ENCODE measurements around the gene TAS1R3. TPM values are rescaled to one million over a fixed set of nuclear protein-coding genes. Genes with fewer than 3 reads are reported as not detected.

TAS1R3 gene
- total RNA-seq, 4 donors from 2014 or later: 0.38 to 1.4 (median 0.79) TPM

Small RNAs within 50 kb of the gene (microRNA-seq; reads per million reads assigned to microRNA genes)
- gene MIR6726 (ENCODE audit: borderline number of aligned reads in 1 of 2, borderline replicate concordance in 2 of 2) (1.7 to 2.7 reads per million in 2 donors), gene MIR6727 (ENCODE audit: borderline number of aligned reads in 1 of 2, borderline replicate concordance in 2 of 2) (0 reads per million in 2 donors), gene MIR6808 (ENCODE audit: borderline number of aligned reads in 1 of 2, borderline replicate concordance in 2 of 2) (0 to 1.1 reads per million in 2 donors)

Other genes starting within 250 kb of the TAS1R3 start
- gene C1orf159, start 215.2 kb upstream of the TAS1R3 start, total RNA-seq: 10 to 100 TPM; 16.1 to 36.0 (median 21.5) TPM
- gene TTLL10, start 157.4 kb upstream of the TAS1R3 start, total RNA-seq: not detected
- gene TNFRSF18, start 124.7 kb upstream of the TAS1R3 start, total RNA-seq: 10 to 100 TPM; 19.8 to 36.8 (median 25.8) TPM
- 1 to 10 TPM in 1 of 4 donors, under 1 TPM in 1, not detected in 2; 0.69 to 1.4 TPM for gene TNFRSF4, start 117.1 kb upstream of the TAS1R3 start, total RNA-seq
- 100 to 1,000 TPM in 2 of 4 donors, 10 to 100 TPM in 2; 81.7 to 121 (median 104) TPM for gene SDF4, start 99.3 kb upstream of the TAS1R3 start, total RNA-seq
- 10 to 100 TPM; 12.8 to 26.1 (median 18.9) TPM for gene B3GALT6, start 99.0 kb upstream of the TAS1R3 start, total RNA-seq
- 1 to 10 TPM in 2 of 4 donors, under 1 TPM in 1, not detected in 1; 0.46 to 9.8 (median 5.9) TPM for gene C1QTNF12, start 84.6 kb upstream of the TAS1R3 start, total RNA-seq
- 10 to 100 TPM; 49.0 to 72.8 (median 54.0) TPM for gene UBE2J2, start 57.4 kb upstream of the TAS1R3 start, total RNA-seq
- 1 to 10 TPM in 2 of 4 donors, under 1 TPM in 2; 0.84 to 5.3 (median 1.4) TPM for gene SCNN1D, start 50.8 kb upstream of the TAS1R3 start, total RNA-seq
- gene ACAP3, start 23.4 kb upstream of the TAS1R3 start, total RNA-seq: 100 to 1,000 TPM in 3 of 4 donors, 10 to 100 TPM in 1; 98.8 to 189 (median 115) TPM
- gene PUSL1, start 22.7 kb upstream of the TAS1R3 start, total RNA-seq: 10 to 100 TPM; 42.3 to 62.1 (median 53.7) TPM
- gene INTS11, start 6.6 kb upstream of the TAS1R3 start, total RNA-seq: 100 to 1,000 TPM; 101 to 185 (median 105) TPM
- 10 to 100 TPM; 51.0 to 62.9 (median 57.4) TPM for gene CPTP, start 6.5 kb upstream of the TAS1R3 start, total RNA-seq
- gene DVL1, start 18.1 kb downstream of the TAS1R3 start, total RNA-seq: 100 to 1,000 TPM in 3 of 4 donors, 10 to 100 TPM in 1; 92.0 to 163 (median 113) TPM
- gene MXRA8, start 27.3 kb downstream of the TAS1R3 start, total RNA-seq: 10 to 100 TPM; 34.1 to 76.1 (median 35.9) TPM
- gene AURKAIP1, start 43.9 kb downstream of the TAS1R3 start, total RNA-seq: 100 to 1,000 TPM in 3 of 4 donors, 10 to 100 TPM in 1; 97.3 to 140 (median 114) TPM
- 100 to 1,000 TPM; 122 to 249 (median 142) TPM for gene CCNL2, start 68.1 kb downstream of the TAS1R3 start, total RNA-seq
- gene MRPL20, start 76.0 kb downstream of the TAS1R3 start, total RNA-seq: 100 to 1,000 TPM in 3 of 4 donors, 10 to 100 TPM in 1; 83.4 to 122 (median 106) TPM
- 10 to 100 TPM in 1 of 4 donors, 1 to 10 TPM in 3; 3.1 to 10.9 (median 6.2) TPM for gene ANKRD65, start 90.0 kb downstream of the TAS1R3 start, total RNA-seq
- gene VWA1, start 104.4 kb downstream of the TAS1R3 start, total RNA-seq: 10 to 100 TPM; 26.5 to 36.4 (median 30.1) TPM
- gene ATAD3C, start 118.4 kb downstream of the TAS1R3 start, total RNA-seq: 1 to 10 TPM in 1 of 4 donors, under 1 TPM in 3; 0.17 to 2.1 (median 0.63) TPM
- gene ATAD3B, start 140.5 kb downstream of the TAS1R3 start, total RNA-seq: 10 to 100 TPM; 13.0 to 40.3 (median 17.1) TPM
- gene ATAD3A, start 180.9 kb downstream of the TAS1R3 start, total RNA-seq: 10 to 100 TPM; 23.2 to 33.3 (median 26.9) TPM
- gene TMEM240, start 209.3 kb downstream of the TAS1R3 start, total RNA-seq: 1 to 10 TPM in 2 of 4 donors, under 1 TPM in 1, not detected in 1; 0.57 to 2.6 (median 2.0) TPM
- 100 to 1,000 TPM in 3 of 4 donors, 10 to 100 TPM in 1; 96.4 to 163 (median 123) TPM for gene SSU72, start 243.6 kb downstream of the TAS1R3 start, total RNA-seq

All from lower leg skin (tissue), 4 donors.